ENCODE results near the gene CCDC61. TPM values are rescaled to one million over a fixed set of nuclear protein-coding genes. Genes with fewer than 3 reads are reported as not detected.

CCDC61 gene
- total RNA-seq, 1 donor = 3.6 TPM

GRCh38 chr19:45973553-45974338, 21.5 kb upstream of the CCDC61 start, which contains the start of gene NOVA2:
TSS of gene NOVA2 (minus strand) at chr19:45973865. CDS start at chr19:45973351, 514 bp downstream.
- Histone ChIP-seq H4K20me1 (ENCODE audit: insufficient read depth, low read length) (no peaks in the 10 kb centered on the region), H3K79me2 (ENCODE audit: insufficient read depth, low read length) (no peaks in the 10 kb centered on the region), H3K9me3 (ENCODE audit: low read depth, low read length) (no peaks in the 10 kb centered on the region), H3K27ac (ENCODE audit: low read depth, low read length) (no peak within 1 kb of the TSS), H3K27me3 (ENCODE audit: insufficient read depth, low read length) (peaks cover 52% of the 10 kb centered on the region), H2AFZ (ENCODE audit: low read length) (no peak within 1 kb of the TSS), H3K4me2 (ENCODE audit: insufficient read depth, low read length) (no peak within 1 kb of the TSS), H3K4me1 (ENCODE audit: insufficient read depth, low read length) (no peaks in the 10 kb centered on the region), H3K4me3 (ENCODE audit: insufficient read depth, low read length) (no peak within 1 kb of the TSS), H3K36me3 (ENCODE audit: insufficient read depth, low read length) (no peaks in the 10 kb centered on the region)
- DNase-seq (ENCODE audit: insufficient read length, low spot score, missing footprints) = peak; percentile 91
- no peak for TF ChIP-seq CTCF (IDR thresholded peaks at IDR 0.05; ENCODE audit: extremely low read depth, low read depth, low read length)

- Histone ChIP-seq H3K9me3 (ENCODE audit: low read depth, low read length) (no peaks in the 10 kb centered on the region), H3K79me2 (ENCODE audit: insufficient read depth, low read length) (no peaks in the 10 kb centered on the region), H3K27me3 (ENCODE audit: insufficient read depth, low read length) (peaks cover 50% of the 10 kb centered on the region), H3K4me3 (ENCODE audit: insufficient read depth, low read length) (no peak overlapping the region), H4K20me1 (ENCODE audit: insufficient read depth, low read length) (no peaks in the 10 kb centered on the region), H3K27ac (ENCODE audit: low read depth, low read length) (no peak overlapping the region), H2AFZ (ENCODE audit: low read length) (no peak overlapping the region), H3K36me3 (ENCODE audit: insufficient read depth, low read length) (no peaks in the 10 kb centered on the region), H3K4me2 (ENCODE audit: insufficient read depth, low read length) (no peak overlapping the region), H3K4me1 (ENCODE audit: insufficient read depth, low read length) (no peaks in the 10 kb centered on the region)
- no peak for DNase-seq (ENCODE audit: insufficient read length, low spot score, missing footprints)
- TF ChIP-seq CTCF (IDR thresholded peaks at IDR 0.05; ENCODE audit: extremely low read depth, low read depth, low read length) = no peak
Observed at GRCh38 chr19:45975306-45976070, 19.8 kb upstream of the CCDC61 start.

GRCh38 chr19:45976178-45976577, 19.1 kb upstream of the CCDC61 start:
- H3K27ac ChIP-seq (ENCODE audit: low read depth, low read length) = no peak overlapping the region
- H2AFZ ChIP-seq (ENCODE audit: low read length) = no peak overlapping the region
- H3K4me3 ChIP-seq (ENCODE audit: insufficient read depth, low read length) = no peak overlapping the region
- no peaks in the 10 kb centered on the region for H4K20me1 ChIP-seq (ENCODE audit: insufficient read depth, low read length)
- H3K4me1 ChIP-seq (ENCODE audit: insufficient read depth, low read length) = no peaks in the 10 kb centered on the region
- H3K27me3 ChIP-seq (ENCODE audit: insufficient read depth, low read length) = peaks cover 44% of the 10 kb centered on the region
- H3K4me2 ChIP-seq (ENCODE audit: insufficient read depth, low read length) = no peak overlapping the region
- DNase-seq (ENCODE audit: insufficient read length, low spot score, missing footprints) = no peak
- no peaks in the 10 kb centered on the region for H3K36me3 ChIP-seq (ENCODE audit: insufficient read depth, low read length)
- H3K9me3 ChIP-seq (ENCODE audit: low read depth, low read length) = no peaks in the 10 kb centered on the region
- TF ChIP-seq CTCF (IDR thresholded peaks at IDR 0.05; ENCODE audit: extremely low read depth, low read depth, low read length) = no peak
- no peaks in the 10 kb centered on the region for H3K79me2 ChIP-seq (ENCODE audit: insufficient read depth, low read length)

GRCh38 chr19:45978156-45978555, 17.1 kb upstream of the CCDC61 start:
- H3K4me1 ChIP-seq (ENCODE audit: insufficient read depth, low read length) = no peaks in the 10 kb centered on the region
- DNase-seq (ENCODE audit: insufficient read length, low spot score, missing footprints) = no peak
- H3K4me3 ChIP-seq (ENCODE audit: insufficient read depth, low read length) = no peak overlapping the region
- H3K27ac ChIP-seq (ENCODE audit: low read depth, low read length) = no peak overlapping the region
- TF ChIP-seq CTCF (IDR thresholded peaks at IDR 0.05; ENCODE audit: extremely low read depth, low read depth, low read length) = no peak
- H3K27me3 ChIP-seq (ENCODE audit: insufficient read depth, low read length) = peaks cover 26% of the 10 kb centered on the region
- H3K4me2 ChIP-seq (ENCODE audit: insufficient read depth, low read length) = no peak overlapping the region
- no peaks in the 10 kb centered on the region for H3K36me3 ChIP-seq (ENCODE audit: insufficient read depth, low read length)
- H4K20me1 ChIP-seq (ENCODE audit: insufficient read depth, low read length) = no peaks in the 10 kb centered on the region
- H2AFZ ChIP-seq (ENCODE audit: low read length) = no peak overlapping the region
- no peaks in the 10 kb centered on the region for H3K9me3 ChIP-seq (ENCODE audit: low read depth, low read length)
- H3K79me2 ChIP-seq (ENCODE audit: insufficient read depth, low read length) = no peaks in the 10 kb centered on the region
